Measurements from ENCODE around the gene WDR49.
A peak's percentile ranks its signal among the peaks of the same experiment; 100 is the strongest.

The WDR49 gene

GRCh38 chr3:167609156-167609555, 44.6 kb downstream of the WDR49 start:
- no peak for TF ChIP-seq CTCF (IDR thresholded peaks at IDR 0.05; ENCODE audit: low read depth, low read length)
- in situ Hi-C loops (cut with HindIII; ENCODE audit: low sequenced_read_pairs) = no loop called here
- DNase-seq (ENCODE audit: low read depth, low spot score) = no peak
- H3K4me3 ChIP-seq (ENCODE audit: low read depth, low read length) = no peak overlapping the region

GRCh38 chr3:167606836-167607235, 46.9 kb downstream of the WDR49 start:
- no peak for TF ChIP-seq CTCF (IDR thresholded peaks at IDR 0.05; ENCODE audit: low read depth, low read length)
- no peak overlapping the region for H3K4me3 ChIP-seq (ENCODE audit: low read depth, low read length)
- in situ Hi-C loops (cut with HindIII; ENCODE audit: low sequenced_read_pairs) = no loop called here
- DNase-seq (ENCODE audit: low read depth, low spot score) = no peak

- in situ Hi-C loops (cut with HindIII; ENCODE audit: low sequenced_read_pairs) = no loop called here
- no peak overlapping the region for H3K4me3 ChIP-seq (ENCODE audit: low read depth, low read length)
- TF ChIP-seq CTCF (IDR thresholded peaks at IDR 0.05; ENCODE audit: low read depth, low read length) = no peak
- DNase-seq (ENCODE audit: low read depth, low spot score) = no peak
These were observed 47.9 kb downstream of the WDR49 start for GRCh38 chr3:167605871-167606270.

- no peak for TF ChIP-seq CTCF (IDR thresholded peaks at IDR 0.05; ENCODE audit: low read depth, low read length)
These were observed 51.7 kb downstream of the WDR49 start for GRCh38 chr3:167602041-167602440.

GRCh38 chr3:167587651-167588050, 66.1 kb downstream of the WDR49 start:
- DNase-seq (ENCODE audit: low read depth, low spot score) = no peak
- no peak overlapping the region for H3K4me3 ChIP-seq (ENCODE audit: low read depth, low read length)
- in situ Hi-C loops (cut with HindIII; ENCODE audit: low sequenced_read_pairs) = no loop called here
- no peak for TF ChIP-seq CTCF (IDR thresholded peaks at IDR 0.05; ENCODE audit: low read depth, low read length)

More at GRCh38 chr3:167602041-167602440, 51.7 kb downstream of the WDR49 start:
- H3K4me3 ChIP-seq (ENCODE audit: low read depth, low read length) = no peak overlapping the region
- no peak for DNase-seq (ENCODE audit: low read depth, low spot score)
- in situ Hi-C loops (cut with HindIII; ENCODE audit: low sequenced_read_pairs) = no loop called here

- in situ Hi-C loops (cut with HindIII; ENCODE audit: low sequenced_read_pairs) = no loop called here
- no peak for TF ChIP-seq CTCF (IDR thresholded peaks at IDR 0.05; ENCODE audit: low read depth, low read length)
- H3K4me3 ChIP-seq (ENCODE audit: low read depth, low read length) = no peak overlapping the region
- peak; percentile 1 for DNase-seq (ENCODE audit: low read depth, low spot score)
These were observed 78.6 kb downstream of the WDR49 start for GRCh38 chr3:167575000-167575600.
